Kidney (tissue), 14 donors: ENCODE results near the gene SLC25A21. TPM values are rescaled to one million over a fixed set of nuclear protein-coding genes. Genes with fewer than 3 reads are reported as not detected.
"Not testable (repeated sequence)": the region's sequence is repeated elsewhere in the genome, so short reads cannot be mapped to it uniquely, and the experiment has no call there.

Experiments
- DNase-seq, 5 donors: peaks; one replicate each; pipeline ENCODE4 v3.0.0-alpha.2; 2013 to 2020
- FAIRE-seq: peaks from 2 replicates; lab custom pipeline; 2012; peaks lifted over from hg19 to GRCh38; lab: Jason Lieb, UNC
- H3K27ac ChIP-seq, 2 donors: one replicate each; pipeline ENCODE4 v1.7.0; 2013; ENCODE audit warnings: low read depth in 2 of 2, low read length in 2 of 2, inconsistent platforms in 1 of 2
- H3K27me3 ChIP-seq: one replicate; pipeline ENCODE4 v1.7.1; 2013; ENCODE audit warnings: low read length, inconsistent platforms; ENCODE audit not compliant: control insufficient read depth, insufficient read depth
- H3K36me3 ChIP-seq, 3 donors: one replicate each; pipeline versions ENCODE4 v1.7.0 to v1.7.1; 2013; ENCODE audit warnings: low read length in 3 of 3, control low read depth in 1 of 3, inconsistent platforms in 1 of 3; ENCODE audit not compliant: insufficient read depth in 3 of 3, control insufficient read depth in 2 of 3
- H3K4me1 ChIP-seq, 3 donors: one replicate each; pipeline versions ENCODE4 v1.7.0 to v1.7.1; 2013; ENCODE audit warnings: low read length in 3 of 3, inconsistent platforms in 1 of 3, low read depth in 1 of 3; ENCODE audit not compliant: control insufficient read depth in 2 of 3, insufficient read depth in 2 of 3
- H3K4me3 ChIP-seq, 3 donors: one replicate each; pipeline versions ENCODE4 v1.7.0 to v1.8.1; 2013; ENCODE audit warnings: low read length in 3 of 3, control low read depth in 1 of 3, inconsistent platforms in 1 of 3
- H3K9ac ChIP-seq, 3 donors: one replicate each; pipeline versions ENCODE4 v1.7.0 to v1.7.1; 2013; ENCODE audit warnings: low read length in 3 of 3, control low read depth in 1 of 3, inconsistent platforms in 1 of 3
- H3K9me3 ChIP-seq, 3 donors: one replicate each; pipeline versions ENCODE4 v1.7.0 to v1.7.1; 2013; ENCODE audit warnings: low read length in 3 of 3, control low read depth in 1 of 3, inconsistent platforms in 1 of 3; ENCODE audit not compliant: control insufficient read depth in 2 of 3, insufficient read depth in 1 of 3
- CTCF ChIP-seq: IDR thresholded peaks from 3 replicates; pipeline ENCODE4 v1.5.1; 2012; ENCODE audit warnings: mild to moderate bottlenecking, moderate library complexity, borderline replicate concordance; ENCODE audit not compliant: insufficient read depth; ENCODE audit errors: extremely low read depth
- intact Hi-C: fragments of 100-400 bp; cut with DNase I; formaldehyde crosslinking; loops from one replicate; pipeline ENCODE4 v1.11.1; 2022
- polyA plus RNA-seq: library from polyadenylated mRNA; stranded (reverse); fragments of 350-450 nt; fragmentation: Illumina TruSeq; extraction: RNeasy Lipid Tissue Mini Kit (QIAGEN cat#74804); gene quantifications from one replicate; pipeline ENCODE4 v1.2.3, GENCODE V29; 2014; ENCODE audit warnings: low read depth, low replicate concordance; ENCODE audit not compliant: insufficient read depth
- total RNA-seq: library from RNA; stranded (reverse); fragmentation: NEBNext Ultra II Directional; extraction: Animal tissue kit (Norgen Biotek cat#: 25700); gene quantifications from one replicate; pipeline ENCODE4 v1.2.1, GENCODE V29; 2021
- donor health status: control.
- donor health status: control.
- donor health status: control.
- donor health status: control.
- donor health status: control.
- donor health status: DM: yes; HTN: yes; CAD: no.
- donor health status: Normal renal cell carcinoma (clear cell type).

SLC25A21 gene
- total and polyA plus RNA-seq, 2 donors from 2014 or later: 1.3 to 1.4 TPM

DNA sequence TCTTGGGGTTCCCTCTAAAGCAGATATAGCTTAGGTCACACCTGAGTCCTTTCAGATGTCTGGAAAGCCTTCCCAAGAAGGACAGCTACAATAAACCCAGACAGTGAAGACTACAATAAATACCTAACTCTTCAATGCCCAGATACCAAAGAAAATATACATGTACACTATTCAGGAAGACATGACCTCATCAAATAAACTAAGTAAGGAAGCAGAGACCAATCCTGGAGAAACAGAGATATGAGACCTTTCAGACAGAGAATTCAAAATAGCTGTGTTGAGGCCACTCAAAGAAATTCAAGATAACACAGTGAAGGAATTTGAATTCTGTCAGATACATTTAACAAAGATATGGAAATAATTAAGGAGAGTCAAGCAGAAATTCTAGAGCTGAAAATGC is 40.6 kb upstream of the SLC25A21 start:
- Histone ChIP-seq H3K36me3 (no peaks in the 10 kb centered on the region), H3K27me3 (no peaks in the 10 kb centered on the region), H3K4me1 (no peaks in the 10 kb centered on the region), H3K4me3 (no peak overlapping the region), H3K9me3 (no peaks in the 10 kb centered on the region), H3K9ac (no peak overlapping the region), H3K27ac (no peak overlapping the region)
- no peak for FAIRE-seq
- intact Hi-C loops: no loop called here
- no peak for DNase-seq
- no peak for TF ChIP-seq CTCF

- DNase-seq (no peak), FAIRE-seq (no peak)
- H3K9ac ChIP-seq: no peak overlapping the region
- intact Hi-C loops: no loop called here
- H3K36me3 ChIP-seq: no peaks in the 10 kb centered on the region
- H3K4me1 ChIP-seq: no peaks in the 10 kb centered on the region
- H3K27ac ChIP-seq: no peak overlapping the region
- H3K9me3 ChIP-seq: no peaks in the 10 kb centered on the region
- H3K27me3 ChIP-seq: no peaks in the 10 kb centered on the region
- TF ChIP-seq CTCF: no peak
- H3K4me3 ChIP-seq: no peak overlapping the region
These were observed 38.0 kb upstream of the SLC25A21 start for GRCh38 chr14:37210448-37210847.

DNA sequence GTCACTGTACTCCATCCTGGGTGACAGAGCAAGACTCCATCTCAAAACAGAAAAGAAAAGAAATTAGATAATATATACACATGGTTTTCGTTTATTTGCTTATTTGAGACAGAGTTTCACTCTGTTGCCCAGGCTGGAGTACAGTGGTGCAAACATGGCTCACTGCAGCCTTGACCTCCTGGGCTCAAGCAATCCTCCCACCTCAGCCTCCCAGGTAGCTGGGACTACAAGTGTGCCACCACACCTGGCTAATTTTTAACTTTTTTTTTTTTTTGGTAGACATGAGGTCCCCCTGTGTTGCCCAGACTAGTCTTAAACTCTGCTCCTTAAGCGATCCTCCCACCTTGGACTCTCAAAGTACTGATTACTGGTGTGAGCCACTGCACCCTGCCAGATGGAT is 37.2 kb upstream of the SLC25A21 start:
- H3K27ac ChIP-seq, H3K4me3 ChIP-seq, intact Hi-C loops, H3K27me3 ChIP-seq, H3K9me3 ChIP-seq, FAIRE-seq, H3K36me3 ChIP-seq, H3K9ac ChIP-seq, DNase-seq, H3K4me1 ChIP-seq: not testable (repeated sequence)

- H3K9me3 ChIP-seq, H3K27ac ChIP-seq, H3K4me1 ChIP-seq, intact Hi-C loops, DNase-seq, H3K9ac ChIP-seq, H3K27me3 ChIP-seq, H3K4me3 ChIP-seq, H3K36me3 ChIP-seq, FAIRE-seq: not testable (repeated sequence)
These were observed 33.5 kb upstream of the SLC25A21 start for GRCh38 chr14:37205623-37206605.
